Psoas muscle (tissue), 8 donors: ENCODE measurements around the gene PPP1R12A. TPM values are rescaled to one million over a fixed set of nuclear protein-coding genes. Genes with fewer than 3 reads are reported as not detected.

Experiments used
- ATAC-seq, 4 donors: fragments of 200-7000 bp; cut with Tn5 transposase; one replicate each; pipeline ENCODE4 v1.9.1; 2020; ENCODE audit warnings: moderate library complexity in 3 of 4, mild to moderate bottlenecking in 2 of 4
- DNase-seq, 2 donors: peaks; one replicate each; pipeline ENCODE4 v3.0.0-alpha.2; 2020
- H3K27ac ChIP-seq: fragments of 200-600 bp; one replicate; pipeline ENCODE4 v1.8.0; 2022
- H3K27me3 ChIP-seq, 3 donors: fragments of 200-600 bp in 1 of 3; one replicate each; pipeline versions ENCODE4 v1.6.1 to v1.8.0; 2013 to 2022; ENCODE audit warnings: low read length in 2 of 3, mild to moderate bottlenecking in 2 of 3, moderate library complexity in 1 of 3; ENCODE audit not compliant: insufficient read depth in 3 of 3
- H3K36me3 ChIP-seq, 2 donors: fragments of 200-600 bp in 1 of 2; one replicate each; pipeline versions ENCODE4 v1.6.1 to v1.8.0; 2013 to 2022; ENCODE audit warnings: low read depth in 1 of 2, mild to moderate bottlenecking in 1 of 2, moderate library complexity in 1 of 2; ENCODE audit not compliant: insufficient read depth in 1 of 2
- H3K4me1 ChIP-seq: fragments of 200-600 bp; one replicate; pipeline ENCODE4 v1.8.0; 2022
- H3K4me3 ChIP-seq: fragments of 200-600 bp; one replicate; pipeline ENCODE4 v1.8.0; 2022; ENCODE audit warnings: mild to moderate bottlenecking
- H3K9me3 ChIP-seq: fragments of 200-600 bp; one replicate; pipeline ENCODE4 v1.8.0; 2022
- WGBS, 3 donors: extraction: QIAGEN DNeasy Blood & Tissue Kit; methylation state at CpG; one replicate each; pipeline versions ENCODE4 v1.1.6 to v1.1.7; 2013; 5-methylcytosine and 5-hydroxymethylcytosine counted together
- intact Hi-C, 2 donors: fragments of 100-400 bp; cut with DNase I; formaldehyde crosslinking; loops; one replicate each; pipeline versions ENCODE4 v1.11.0 to v1.14.2; 2022
- polyA plus RNA-seq, 3 donors: library from polyadenylated mRNA; stranded (reverse); fragments of 200-250 nt; gene quantifications; one replicate each; pipeline ENCODE4 v1.2.3, GENCODE V29; 2013
- total RNA-seq, 4 donors: library from RNA; stranded (reverse); fragmentation: NEBNext Ultra II Directional in 2 of 4; extraction: Animal tissue kit (Norgen Biotek cat#: 25700) in 2 of 4; gene quantifications; one replicate each; pipeline versions ENCODE4 v1.2.1 to v1.2.4, GENCODE V29; 2021 to 2023
- TF ChIP-seq, protein P1 (sequence below): fragments of 200-600 bp; IDR thresholded peaks from one replicate; pipeline ENCODE4 v1.8.0; 2022; ENCODE audit warnings: antibody characterized with exemption
- donor health status: healthy with polysubstance abuse.
- donor health status: DM: no; HTN: no; CAD: no; lungs with moderate emphysema.
- donor health status: Bipolar disorder and iron deficiency.
- donor health status: healthy.
- donor health status: DM: yes; HTN: yes; CAD: no.
- donor health status: DM: no; HTN: no; CAD: no.
- donor health status: DM: no; HTN: no; CAD: no.
- donor health status: DM: yes; HTN: yes; CAD: no.

The PPP1R12A gene
- total and polyA plus RNA-seq, 7 donors, result 9.5 to 51.2 (median 37.8) TPM

DNA sequence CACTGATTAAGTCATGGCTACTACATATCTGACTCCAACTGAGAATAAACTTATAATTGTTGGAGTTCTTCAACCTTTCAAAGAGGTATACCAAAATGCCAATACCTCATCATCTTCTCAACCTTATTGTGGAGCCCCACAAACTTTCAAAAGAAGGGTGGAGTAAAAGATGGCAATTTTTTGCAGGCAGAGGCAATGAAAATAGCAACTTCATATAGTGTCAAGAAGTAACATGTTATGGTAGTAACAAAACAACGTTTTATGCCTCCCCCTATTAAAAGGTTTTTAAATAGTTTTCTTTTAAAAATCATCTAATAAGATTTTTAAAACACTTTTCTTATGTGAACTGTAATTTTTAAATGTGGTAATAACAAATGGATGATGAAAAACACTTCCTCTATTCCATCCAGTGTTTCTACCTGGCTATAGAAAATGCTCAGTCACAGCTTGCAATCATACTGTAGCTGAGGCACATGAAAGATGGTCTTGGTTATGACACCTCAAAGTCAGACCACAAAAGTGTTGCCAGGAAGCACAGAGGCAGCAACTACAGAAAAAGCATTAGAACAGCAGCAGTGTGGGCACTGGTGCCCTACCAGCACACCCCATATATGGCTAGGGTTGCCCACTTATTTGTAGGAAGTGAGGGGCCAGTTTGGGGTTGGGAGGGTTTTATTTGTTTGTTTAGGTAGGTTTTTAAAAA, 7.0 kb downstream of the PPP1R12A start:
- H3K27me3 ChIP-seq, result no peaks in the 10 kb centered on the region
- no peaks in the 10 kb centered on the region for H3K36me3 ChIP-seq
- H3K4me1 ChIP-seq, result peaks cover 26% of the 10 kb centered on the region
- no peak overlapping the region for H3K27ac ChIP-seq
- TF ChIP-seq, protein P1, sequence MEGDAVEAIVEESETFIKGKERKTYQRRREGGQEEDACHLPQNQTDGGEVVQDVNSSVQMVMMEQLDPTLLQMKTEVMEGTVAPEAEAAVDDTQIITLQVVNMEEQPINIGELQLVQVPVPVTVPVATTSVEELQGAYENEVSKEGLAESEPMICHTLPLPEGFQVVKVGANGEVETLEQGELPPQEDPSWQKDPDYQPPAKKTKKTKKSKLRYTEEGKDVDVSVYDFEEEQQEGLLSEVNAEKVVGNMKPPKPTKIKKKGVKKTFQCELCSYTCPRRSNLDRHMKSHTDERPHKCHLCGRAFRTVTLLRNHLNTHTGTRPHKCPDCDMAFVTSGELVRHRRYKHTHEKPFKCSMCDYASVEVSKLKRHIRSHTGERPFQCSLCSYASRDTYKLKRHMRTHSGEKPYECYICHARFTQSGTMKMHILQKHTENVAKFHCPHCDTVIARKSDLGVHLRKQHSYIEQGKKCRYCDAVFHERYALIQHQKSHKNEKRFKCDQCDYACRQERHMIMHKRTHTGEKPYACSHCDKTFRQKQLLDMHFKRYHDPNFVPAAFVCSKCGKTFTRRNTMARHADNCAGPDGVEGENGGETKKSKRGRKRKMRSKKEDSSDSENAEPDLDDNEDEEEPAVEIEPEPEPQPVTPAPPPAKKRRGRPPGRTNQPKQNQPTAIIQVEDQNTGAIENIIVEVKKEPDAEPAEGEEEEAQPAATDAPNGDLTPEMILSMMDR, result no peak
- 45 to 60% (median 53%) methylated on average over 1 of the region's 1 CpG for WGBS, 3 donors
- no peaks in the 10 kb centered on the region for H3K9me3 ChIP-seq
- intact Hi-C loops, result no loop called here
- ATAC-seq (no peak), DNase-seq (no peak)
- H3K4me3 ChIP-seq, result no peak overlapping the region

DNA sequence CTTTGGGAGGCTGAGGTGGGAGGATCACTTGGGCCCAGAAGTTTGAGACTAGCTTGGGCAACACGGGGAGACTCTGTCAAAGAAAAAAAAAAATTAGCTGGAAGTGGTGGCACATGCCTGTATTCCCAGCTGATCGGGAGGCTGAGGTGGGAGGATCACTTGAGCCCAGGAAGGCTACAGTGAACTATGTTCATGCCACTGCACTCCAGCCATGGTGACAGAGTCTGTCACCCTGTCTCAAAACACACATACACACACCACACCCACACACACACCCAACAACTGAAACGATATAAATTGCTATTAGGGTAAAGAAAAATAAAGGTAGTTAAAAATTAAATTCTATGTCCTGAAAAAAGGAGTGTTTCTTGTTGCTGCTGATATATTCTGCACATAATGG, 7.9 kb downstream of the PPP1R12A start:
- TF ChIP-seq, protein P1, result no peak
- Histone ChIP-seq H3K4me1 (peaks cover 16% of the 10 kb centered on the region), H3K36me3 (no peaks in the 10 kb centered on the region), H3K4me3 (no peak overlapping the region), H3K9me3 (no peaks in the 10 kb centered on the region), H3K27ac (no peak overlapping the region), H3K27me3 (no peaks in the 10 kb centered on the region)
- ATAC-seq (no peak), DNase-seq (no peak)
- intact Hi-C loops, result no loop called here
- WGBS, 3 donors, result 54 to 62% (median 55%) methylated on average over 3 of the region's 3 CpGs

DNA sequence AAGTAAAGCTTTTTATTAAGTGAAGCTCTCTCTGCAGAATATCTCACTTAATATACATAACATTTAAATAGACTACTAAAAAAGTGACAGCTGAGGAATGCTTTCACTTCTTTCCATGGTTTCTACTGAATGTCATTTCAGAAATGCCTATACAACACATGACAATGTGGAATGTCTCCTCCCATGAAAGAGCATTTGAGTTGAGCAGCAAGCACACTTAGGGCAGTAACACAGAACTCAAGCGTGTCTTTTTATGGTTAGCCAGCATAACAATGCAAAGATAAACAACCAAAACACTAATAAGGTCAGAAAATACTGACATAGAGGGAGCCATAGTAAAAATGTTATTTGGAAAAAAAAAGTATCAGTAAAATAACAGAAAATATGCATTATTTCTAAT, 9.4 kb downstream of the PPP1R12A start:
- ATAC-seq, result no peak
- Histone ChIP-seq H3K27me3 (no peaks in the 10 kb centered on the region), H3K4me1 (peaks cover 10% of the 10 kb centered on the region), H3K4me3 (no peak overlapping the region), H3K27ac (no peak overlapping the region), H3K36me3 (no peaks in the 10 kb centered on the region), H3K9me3 (no peaks in the 10 kb centered on the region)
- 44 to 51% (median 50%) methylated on average over 1 of the region's 1 CpG for WGBS, 3 donors
- TF ChIP-seq, protein P1, result no peak
- intact Hi-C loops, result no loop called here
- no peak for DNase-seq

DNA sequence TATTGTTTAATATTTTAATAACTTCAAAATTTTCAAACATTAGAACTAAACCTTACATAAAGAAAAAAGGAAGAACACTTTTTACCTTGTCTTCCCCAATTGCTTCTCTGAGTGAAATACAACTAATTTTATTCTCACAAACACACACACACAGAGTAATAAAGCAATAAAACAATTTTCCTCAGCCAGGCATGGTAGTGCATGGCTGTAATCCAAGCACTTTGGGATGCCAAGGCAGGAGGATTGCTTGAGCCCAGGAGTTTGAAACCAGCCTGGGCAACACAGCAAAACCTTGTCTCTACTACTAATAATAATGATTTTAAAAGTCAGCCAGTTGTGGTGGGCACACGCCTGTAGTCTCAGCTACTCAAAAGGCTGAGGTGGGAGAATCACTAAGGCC, 13.1 kb downstream of the PPP1R12A start:
- Histone ChIP-seq H3K9me3 (no peaks in the 10 kb centered on the region), H3K27ac (no peak overlapping the region), H3K4me3 (no peak overlapping the region), H3K4me1 (peaks cover 13% of the 10 kb centered on the region), H3K27me3 (no peaks in the 10 kb centered on the region), H3K36me3 (no peaks in the 10 kb centered on the region)
- WGBS, 3 donors, result 62 to 84% (median 70%) methylated on average over 1 of the region's 1 CpG
- ATAC-seq, result no peak
- DNase-seq, result no peak
- TF ChIP-seq, protein P1, result no peak
- intact Hi-C loops, result no loop called here
